Prostate gland (tissue), 2 donors: ENCODE data around the gene KRTAP6-2. TPM values are rescaled to one million over a fixed set of nuclear protein-coding genes. Genes with fewer than 3 reads are reported as not detected.

ENCODE experiments used
- DNase-seq: peaks from one replicate; pipeline ENCODE4 v3.0.0-alpha.2; 2019; ENCODE audit warnings: low spot score
- H3K27ac ChIP-seq, 2 donors: fragments of 200-600 bp; sonication (generic); 2 replicates each; pipeline ENCODE4 v1.5.1; 2017 to 2019
- H3K27me3 ChIP-seq: fragments of 200-600 bp; sonication (generic); replicated peaks from 2 replicates; pipeline ENCODE4 v1.5.1; 2019; ENCODE audit not compliant: insufficient read depth
- H3K36me3 ChIP-seq, 2 donors: fragments of 200-600 bp; sonication (generic); 1 replicate in 1 of 2; 2 replicates in 1 of 2; pipeline versions ENCODE4 v1.5.1 to v1.8.1; 2017 to 2019
- H3K4me1 ChIP-seq: fragments of 200-600 bp; sonication (generic); replicated peaks from 2 replicates; pipeline ENCODE4 v1.5.1; 2019
- H3K4me3 ChIP-seq, 2 donors: fragments of 200-600 bp; sonication (generic); 2 replicates each; pipeline ENCODE4 v1.5.1; 2017 to 2019
- H3K9me3 ChIP-seq: fragments of 200-600 bp; sonication (generic); 2 replicates; pipeline ENCODE4 v1.5.1; 2017
- CTCF ChIP-seq, 4 experiments: fragments of 200-600 bp in 2 of 4; fragments of 450-650 bp in 2 of 4; sonication (generic) in 2 of 4; IDR thresholded peaks; 1 replicate in 3 of 4; 2 replicates in 1 of 4; pipeline ENCODE4 v1.5.1; 2016 to 2019; ENCODE audit warnings: antibody characterized with exemption in 4 of 4, mild to moderate bottlenecking in 2 of 4, moderate library complexity in 2 of 4
- POLR2A ChIP-seq: fragments of 450-650 bp; IDR thresholded peaks from one replicate; pipeline ENCODE4 v1.6.1; 2016; ENCODE audit warnings: antibody characterized with exemption, mild to moderate bottlenecking
- POLR2AphosphoS5 ChIP-seq: sonication (generic); formaldehyde crosslinking; IDR thresholded peaks from one replicate; pipeline ENCODE4 v1.6.1; 2017; ENCODE audit warnings: antibody characterized with exemption
- WGBS: methylation state at CpG from one replicate; pipeline ENCODE4 v1.1.5; 2018; 5-methylcytosine and 5-hydroxymethylcytosine counted together
- intact Hi-C: fragments of 100-400 bp; cut with DNase I; formaldehyde crosslinking; loops from one replicate; pipeline ENCODE4 v1.14.2; 2022
- total RNA-seq, 2 donors: library from RNA; depleted of rRNA; stranded (reverse); fragments of >200 nt; gene quantifications; one replicate each; pipeline ENCODE4 v1.1.0, GENCODE V29; 2016

Gene KRTAP6-2
- total RNA-seq, 2 donors from 2014 or later: not detected

- H3K27ac ChIP-seq: no peak overlapping the region
- TF ChIP-seq POLR2A: no peak
- no peak for TF ChIP-seq POLR2AphosphoS5
- no peak for TF ChIP-seq CTCF (IDR thresholded peaks at IDR 0.05)
- H3K4me1 ChIP-seq: no peaks in the 10 kb centered on the region
- no peaks in the 10 kb centered on the region for H3K36me3 ChIP-seq
- 68% methylated on average over 1 of the region's 1 CpG for WGBS
- no peaks in the 10 kb centered on the region for H3K9me3 ChIP-seq
- intact Hi-C loops: no loop called here
- H3K4me3 ChIP-seq: no peak overlapping the region
- no peak for DNase-seq
- H3K27me3 ChIP-seq: no peaks in the 10 kb centered on the region
Measured at GRCh38 chr21:30629200-30629599, 30.5 kb upstream of the KRTAP6-2 start.

- H3K4me3 ChIP-seq: no peak overlapping the region
- TF ChIP-seq POLR2A: no peak
- TF ChIP-seq CTCF (IDR thresholded peaks at IDR 0.05): no peak
- no peak for TF ChIP-seq POLR2AphosphoS5
- H3K36me3 ChIP-seq: no peaks in the 10 kb centered on the region
- 92% methylated on average over 4 of the region's 4 CpGs for WGBS
- intact Hi-C loops: no loop called here
- no peaks in the 10 kb centered on the region for H3K9me3 ChIP-seq
- H3K4me1 ChIP-seq: no peaks in the 10 kb centered on the region
- no peak overlapping the region for H3K27ac ChIP-seq
- no peaks in the 10 kb centered on the region for H3K27me3 ChIP-seq
- no peak for DNase-seq
Measured at GRCh38 chr21:30628109-30628508, 29.4 kb upstream of the KRTAP6-2 start.

- 91% methylated on average over 4 of the region's 4 CpGs for WGBS
Measured at GRCh38 chr21:30625449-30626165, 26.9 kb upstream of the KRTAP6-2 start.

GRCh38 chr21:30623362-30623761 is 24.7 kb upstream of the KRTAP6-2 start:
- Histone ChIP-seq H3K9me3 (no peaks in the 10 kb centered on the region), H3K27ac (no peak overlapping the region), H3K4me3 (no peak overlapping the region), H3K4me1 (no peaks in the 10 kb centered on the region), H3K36me3 (no peaks in the 10 kb centered on the region), H3K27me3 (no peaks in the 10 kb centered on the region)
- 96% methylated on average over 3 of the region's 3 CpGs for WGBS
- TF ChIP-seq CTCF (IDR thresholded peaks at IDR 0.05) (no peak), POLR2A (no peak), POLR2AphosphoS5 (no peak)
- intact Hi-C loops: no loop called here
- no peak for DNase-seq

More at GRCh38 chr21:30625449-30626165, 26.9 kb upstream of the KRTAP6-2 start:
- Histone ChIP-seq H3K27ac (no peak overlapping the region), H3K4me3 (no peak overlapping the region), H3K27me3 (no peaks in the 10 kb centered on the region), H3K36me3 (no peaks in the 10 kb centered on the region), H3K4me1 (no peaks in the 10 kb centered on the region), H3K9me3 (no peaks in the 10 kb centered on the region)
- TF ChIP-seq POLR2A (no peak), CTCF (IDR thresholded peaks at IDR 0.05) (no peak), POLR2AphosphoS5 (no peak)
- intact Hi-C loops: no loop called here
- no peak for DNase-seq

GRCh38 chr21:30620522-30620921 is 21.8 kb upstream of the KRTAP6-2 start, which contains the start of gene KRTAP20-4:
TSS of gene KRTAP20-4 (plus strand) at chr21:30620627.
- no peaks in the 10 kb centered on the region for H3K9me3 ChIP-seq
- intact Hi-C loops: no loop called here
- no peak within 1 kb of the TSS for H3K27ac ChIP-seq
- no peaks in the 10 kb centered on the region for H3K36me3 ChIP-seq
- no peak within 1 kb of the TSS for H3K4me3 ChIP-seq
- no peaks in the 10 kb centered on the region for H3K27me3 ChIP-seq
- no peak for DNase-seq
- H3K4me1 ChIP-seq: no peaks in the 10 kb centered on the region
- no peak for TF ChIP-seq CTCF (IDR thresholded peaks at IDR 0.05)
- TF ChIP-seq POLR2A: no peak
- TF ChIP-seq POLR2AphosphoS5: no peak
- 70% methylated on average over 3 of the region's 3 CpGs for WGBS
